Stimulated activated CD4-positive, alpha-beta T cell treated with anti-CD3 and anti-CD28 coated beads, Interleukin-1b, Interleukin-23, amount 100 ng/mL, for 1 hour (primary cell): ENCODE results near the gene THEM5.
"Not testable (repeated sequence)": the region's sequence is repeated elsewhere in the genome, so short reads cannot be mapped to it uniquely, and the experiment has no call there.

ENCODE experiments used
- DNase-seq, 2 donors: peaks; one replicate each; pipeline ENCODE4 v3.0.0-alpha.2; 2020; ENCODE audit warnings: low read depth in 2 of 2

THEM5 gene, protein sequence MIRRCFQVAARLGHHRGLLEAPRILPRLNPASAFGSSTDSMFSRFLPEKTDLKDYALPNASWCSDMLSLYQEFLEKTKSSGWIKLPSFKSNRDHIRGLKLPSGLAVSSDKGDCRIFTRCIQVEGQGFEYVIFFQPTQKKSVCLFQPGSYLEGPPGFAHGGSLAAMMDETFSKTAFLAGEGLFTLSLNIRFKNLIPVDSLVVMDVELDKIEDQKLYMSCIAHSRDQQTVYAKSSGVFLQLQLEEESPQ

DNA sequence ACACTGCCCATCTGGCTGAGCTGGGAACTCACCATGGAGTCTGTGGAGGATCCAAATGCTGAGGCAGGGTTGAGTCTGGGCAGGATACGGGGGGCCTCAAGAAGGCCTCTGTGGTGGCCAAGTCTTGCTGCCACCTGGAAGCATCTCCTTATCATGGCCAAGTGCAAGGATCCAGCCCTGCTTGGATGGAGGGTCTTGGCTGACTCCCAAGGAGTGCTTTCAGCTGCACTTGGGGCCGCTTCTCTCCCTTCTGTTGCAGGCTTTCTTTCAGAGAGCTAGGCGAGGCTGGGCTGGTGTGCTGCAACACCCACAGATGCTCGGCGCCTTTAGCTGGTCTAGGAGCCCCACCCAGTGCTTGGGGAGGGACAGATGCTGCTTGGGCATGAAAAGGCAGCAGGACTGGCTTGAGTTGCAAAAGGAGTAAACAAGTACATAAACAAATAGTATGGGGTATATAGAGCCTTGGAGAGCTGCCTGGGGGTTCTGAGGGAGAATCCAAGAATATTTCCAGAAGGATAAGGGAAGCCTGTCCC is at the start of gene THEM5:
Gene THEM5, minus strand, starts transcription at position 302 of the 533 bp plus-strand sequence. Its CDS starts 147 bp downstream, at position 155.
- DNase-seq, result no peak

DNA sequence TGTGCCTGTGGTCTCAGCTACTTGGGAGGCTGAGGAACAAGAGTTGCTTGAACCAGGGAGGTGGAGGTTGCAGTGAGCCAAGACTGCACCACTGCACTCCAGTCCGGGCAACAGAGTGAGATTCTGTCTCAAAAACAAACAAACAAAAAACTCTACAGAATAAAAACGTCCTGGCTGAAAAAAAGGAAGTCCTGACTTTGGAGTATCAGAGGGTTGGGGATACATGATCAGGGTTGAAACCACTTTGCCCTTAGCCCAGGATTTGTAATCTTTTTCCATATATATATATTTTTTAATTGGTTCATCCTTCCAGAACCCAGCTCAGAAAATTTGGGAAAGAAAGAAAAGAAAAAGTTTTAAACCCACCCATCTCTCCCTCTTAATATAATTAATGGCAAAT is 49.3 kb upstream of the THEM5 start:
- DNase-seq, result no peak

DNA sequence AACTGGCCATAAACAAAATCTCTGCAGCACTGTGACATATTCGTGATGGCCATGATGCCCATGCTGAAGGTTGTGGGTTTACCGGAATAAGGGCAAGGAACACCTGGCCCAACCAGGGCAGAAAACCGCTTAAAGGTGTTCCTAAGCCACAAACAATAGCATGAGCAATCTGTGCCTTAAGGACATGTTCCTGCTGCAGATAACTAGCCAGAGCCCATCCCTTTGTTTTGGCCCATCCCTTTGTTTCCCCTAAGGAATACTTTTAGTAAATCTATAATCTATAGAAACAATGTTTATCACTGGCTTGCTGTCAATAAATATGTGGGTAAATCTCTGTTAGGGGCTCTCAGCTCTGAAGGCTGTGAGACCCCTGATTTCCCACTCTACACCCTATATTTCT is 47.3 kb upstream of the THEM5 start:
- DNase-seq, result not testable (repeated sequence)

DNA sequence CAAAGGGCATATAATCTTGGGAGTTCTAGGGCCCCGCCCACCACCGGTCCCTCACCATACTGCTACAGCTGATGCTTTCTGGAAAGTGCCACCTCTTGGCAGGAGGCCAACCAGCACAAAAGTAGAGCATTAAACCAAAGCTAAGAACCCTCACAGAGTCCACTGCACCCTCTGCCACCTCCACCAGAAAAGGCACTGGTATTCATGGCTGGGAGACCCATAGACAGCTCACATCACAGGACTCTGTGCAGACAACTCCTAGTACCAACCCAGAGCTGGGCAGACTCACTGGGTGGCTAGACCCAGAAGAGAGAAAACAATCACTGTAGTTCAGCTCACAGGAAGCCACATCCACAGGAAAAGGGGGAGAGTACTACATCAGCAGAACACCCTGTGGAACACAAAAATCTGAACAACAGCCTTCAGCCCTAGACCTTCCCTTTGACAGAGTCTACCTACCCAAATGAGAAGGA is 45.0 kb upstream of the THEM5 start:
- peak in 1 of 2 donors; percentile 43 for DNase-seq

DNA sequence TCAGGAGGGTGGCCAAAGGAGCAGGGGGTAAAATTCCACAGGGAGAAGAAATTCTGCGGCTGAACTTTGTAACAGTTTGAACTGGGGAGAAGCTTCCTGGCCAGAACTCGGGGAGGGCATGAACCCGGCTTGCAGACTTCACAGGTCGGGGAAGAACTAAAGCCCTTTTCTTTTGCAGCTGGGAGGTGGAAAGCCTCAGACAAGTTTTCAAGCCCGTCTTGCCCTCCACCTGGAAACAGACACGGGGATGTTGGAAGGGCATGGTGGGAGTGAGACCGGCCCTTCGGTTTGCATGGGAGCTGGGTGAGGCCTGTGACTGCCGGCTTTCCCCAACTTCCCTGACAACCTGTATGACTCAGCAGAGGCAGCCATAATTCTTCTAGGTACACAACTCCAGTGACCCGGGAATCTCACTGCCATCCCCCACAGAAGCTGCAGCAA is 44.5 kb upstream of the THEM5 start:
- no peak for DNase-seq

DNA sequence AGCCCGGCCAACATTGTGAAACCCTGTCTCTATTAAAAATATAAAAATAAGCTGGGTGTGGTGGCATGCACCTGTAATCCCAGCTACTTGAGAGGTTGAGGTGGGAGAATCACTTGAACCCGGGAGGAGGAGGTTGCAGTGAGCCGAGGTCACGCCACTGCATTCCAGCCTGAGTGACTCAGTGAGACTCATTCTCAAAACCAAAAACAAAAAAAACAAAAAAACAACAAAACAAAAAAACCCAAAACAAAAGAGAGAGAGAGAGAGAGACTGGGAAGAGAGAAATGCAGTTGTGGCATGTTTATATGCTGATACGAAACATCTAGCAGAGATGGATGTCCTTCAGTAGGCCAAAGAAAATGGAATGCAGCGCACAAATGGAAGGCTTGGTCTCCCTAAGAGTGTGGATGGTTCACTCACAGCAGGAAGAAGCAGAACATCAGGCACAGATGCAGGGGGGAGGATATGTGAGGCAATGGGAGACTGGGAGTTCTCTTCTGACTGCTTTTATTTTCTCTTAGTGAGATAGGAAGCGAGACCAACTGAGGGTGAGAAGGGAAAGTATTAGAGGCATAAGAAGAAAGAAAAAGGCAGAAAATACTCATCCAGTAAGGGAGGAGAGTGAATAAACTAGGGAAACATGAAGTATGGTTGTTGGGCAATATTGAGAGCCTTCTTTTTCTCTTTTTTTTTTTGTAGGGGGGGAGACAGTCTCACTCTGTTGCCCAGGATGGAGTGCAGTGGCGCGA is 39.8 kb upstream of the THEM5 start:
- no peak for DNase-seq

DNA sequence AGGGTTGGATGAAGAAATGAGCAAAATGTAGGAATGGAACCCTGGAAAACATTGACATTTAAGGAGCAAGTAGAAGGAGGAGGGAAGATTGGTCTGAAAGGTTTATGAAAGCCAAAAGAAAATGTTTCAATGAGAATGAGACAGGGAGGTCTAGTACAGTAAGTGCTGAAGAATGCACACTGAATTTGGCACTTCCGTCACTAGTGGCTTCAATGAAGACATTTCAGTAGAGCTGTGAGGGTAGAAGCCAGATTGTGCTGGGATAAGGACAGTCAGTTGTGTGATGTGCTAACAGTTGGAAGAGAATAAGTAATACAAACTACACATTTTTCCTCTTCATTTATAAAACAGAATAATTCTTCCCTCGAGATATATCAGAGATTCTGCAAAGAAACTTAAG is 38.7 kb upstream of the THEM5 start:
- DNase-seq, result no peak

DNA sequence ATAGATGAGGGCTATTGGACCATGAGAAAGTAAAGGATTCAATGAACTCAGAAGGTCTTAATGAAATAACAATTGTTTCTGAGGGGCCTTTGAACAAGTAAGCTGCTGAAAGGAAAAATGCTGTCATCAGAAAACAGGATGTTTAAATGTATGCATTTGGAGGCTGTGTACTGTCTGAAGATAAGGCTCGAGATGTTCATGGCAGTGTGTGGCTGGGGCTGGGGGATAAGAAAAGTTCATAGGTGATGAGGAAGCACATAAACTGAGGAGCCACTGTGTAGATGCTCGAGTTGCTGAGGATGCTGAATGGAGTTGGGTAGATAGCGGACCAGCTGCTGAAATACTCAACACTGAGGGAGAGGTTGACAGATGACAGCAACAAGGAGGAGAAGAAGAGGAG is 38.0 kb upstream of the THEM5 start:
- DNase-seq, result no peak

DNA sequence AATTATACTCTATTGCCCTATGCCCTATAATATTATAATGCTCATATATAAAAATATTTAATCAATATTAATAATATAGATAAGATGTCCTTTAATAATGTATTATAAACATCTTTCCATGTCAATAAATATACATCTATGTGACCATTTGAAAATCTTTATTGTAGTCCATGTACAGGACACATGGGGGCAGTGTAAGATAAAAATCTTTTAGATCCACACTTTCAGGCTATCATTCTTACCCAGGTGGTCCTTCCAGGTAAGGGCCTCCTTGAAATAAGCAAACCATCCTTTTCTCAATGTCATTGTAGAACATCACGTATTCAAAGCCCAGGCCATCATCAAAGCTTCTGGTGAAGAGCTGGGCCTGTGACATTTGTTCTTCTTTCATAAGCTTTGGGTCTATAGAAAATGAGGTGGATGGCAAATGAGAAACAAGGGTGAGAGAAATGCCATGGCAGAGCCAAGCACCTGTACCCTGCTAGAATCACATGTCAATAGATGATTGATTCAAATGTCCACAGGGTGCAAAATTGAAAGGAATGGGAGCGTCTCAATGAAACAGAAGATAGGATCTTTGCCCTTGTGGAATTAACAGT is 35.6 kb upstream of the THEM5 start:
- no peak for DNase-seq

DNA sequence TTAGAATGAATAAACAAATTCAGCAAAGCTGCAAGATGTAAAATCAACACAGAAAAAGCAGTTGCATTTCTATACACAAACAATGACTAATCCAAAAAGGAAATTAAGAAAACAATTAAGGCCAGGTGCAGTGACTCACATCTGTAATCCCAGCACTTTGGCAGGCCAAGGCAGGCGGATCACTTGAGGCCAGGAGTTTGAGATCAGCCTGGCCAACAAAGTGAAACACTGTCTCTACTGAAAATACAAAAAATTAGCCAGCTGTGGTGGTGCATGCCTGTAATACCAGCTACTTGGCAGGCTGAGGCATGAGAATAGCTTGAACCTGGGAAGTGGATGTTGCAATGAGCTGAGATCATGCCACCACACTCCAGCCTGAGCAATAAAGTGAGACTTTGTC is 33.5 kb upstream of the THEM5 start:
- DNase-seq, result no peak

DNA sequence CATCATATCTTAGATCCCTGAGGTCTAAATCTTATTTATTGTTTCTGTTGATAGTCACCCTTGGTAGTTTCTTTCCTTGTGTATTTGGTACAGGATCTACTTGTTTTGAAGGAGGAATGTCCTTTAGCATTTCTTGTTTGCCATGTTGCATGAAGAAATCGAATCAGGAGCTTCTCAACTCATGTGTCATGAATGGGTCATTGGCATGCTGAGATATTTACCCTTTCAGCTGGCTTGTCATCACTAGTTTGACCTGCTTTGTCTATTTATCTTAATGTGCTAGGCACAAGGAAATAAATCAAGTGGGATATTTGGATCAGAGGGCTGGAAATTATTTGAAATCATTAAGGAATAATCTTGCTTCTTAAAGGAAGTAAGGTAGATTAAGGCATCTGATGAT is 32.0 kb upstream of the THEM5 start:
- no peak for DNase-seq

DNA sequence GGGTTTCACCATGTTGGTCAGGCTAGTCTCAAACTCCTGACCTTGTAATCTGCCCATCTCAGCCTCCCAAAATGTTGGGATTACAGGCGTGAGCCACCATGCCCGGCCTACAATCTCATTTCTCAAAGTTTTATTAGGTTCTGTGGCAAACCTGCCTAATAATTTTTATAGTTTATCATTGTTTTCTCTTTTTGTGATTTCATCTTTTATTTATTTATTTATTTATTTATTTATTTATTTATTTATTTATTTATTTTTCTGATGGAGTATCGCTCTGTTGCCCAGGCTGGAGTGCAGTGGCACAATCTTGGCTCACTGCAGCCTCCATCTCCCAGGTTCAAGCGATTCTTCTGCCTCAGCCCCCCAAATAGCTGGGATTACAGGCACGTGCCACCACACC is 31.4 kb upstream of the THEM5 start:
- not testable (repeated sequence) for DNase-seq

DNA sequence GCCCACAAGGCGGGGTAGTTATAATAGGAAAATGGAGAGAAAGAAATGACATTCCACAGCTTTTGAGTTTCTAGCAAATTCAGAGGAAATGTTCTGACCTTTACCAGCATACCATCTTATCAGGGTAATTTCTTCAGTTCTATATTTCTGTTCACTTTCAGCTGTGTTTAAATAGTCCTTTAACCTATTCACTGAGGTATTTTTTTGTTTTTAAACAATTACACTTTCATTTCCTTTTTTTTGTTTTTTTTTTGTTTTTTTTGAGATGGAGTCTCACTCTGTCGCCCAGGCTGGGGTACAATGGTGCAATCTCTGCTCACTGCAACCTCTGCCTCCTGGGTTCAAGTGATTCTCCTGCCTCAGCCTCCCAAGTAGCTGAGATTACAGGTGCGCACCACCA is 30.9 kb upstream of the THEM5 start:
- DNase-seq, result not testable (repeated sequence)

DNA sequence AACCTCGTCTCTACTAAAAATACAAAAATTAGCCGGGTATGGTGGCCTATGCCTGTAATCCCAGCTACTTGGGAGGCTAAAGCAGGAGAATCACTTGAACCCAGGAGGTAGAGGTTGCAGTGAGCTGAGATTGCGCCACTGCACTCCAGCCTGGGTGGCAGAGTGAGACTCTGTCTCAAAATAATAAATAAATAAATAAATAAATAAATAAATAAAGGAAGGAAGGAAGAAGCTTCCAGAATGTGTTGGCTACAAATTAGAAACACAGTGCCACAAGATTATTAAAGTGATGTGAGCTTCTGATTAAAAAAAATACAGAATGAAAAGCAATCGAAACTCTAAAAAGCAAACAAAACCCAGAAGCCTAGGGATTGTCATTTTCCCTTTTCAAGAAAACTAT is 30.4 kb upstream of the THEM5 start:
- not testable (repeated sequence) for DNase-seq

DNA sequence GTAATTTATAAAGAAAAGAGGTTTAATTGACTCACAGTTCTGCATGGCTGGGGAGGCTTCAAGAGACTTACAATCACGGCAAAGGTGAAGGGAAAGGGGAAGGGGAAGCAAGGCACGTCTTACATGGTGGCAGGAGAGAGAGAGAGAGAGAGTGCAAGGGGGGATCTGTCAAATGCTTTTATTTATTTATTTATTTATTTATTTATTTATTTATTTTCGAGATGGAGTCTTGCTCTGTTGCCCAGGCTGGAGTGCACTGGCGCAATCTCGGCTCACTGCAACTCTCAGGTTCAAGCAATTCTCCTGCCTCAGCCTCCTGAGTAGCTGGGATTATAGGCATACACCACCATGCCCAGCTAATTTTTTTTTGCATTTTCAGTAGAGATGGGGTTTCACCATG is 29.4 kb upstream of the THEM5 start:
- not testable (repeated sequence) for DNase-seq

DNA sequence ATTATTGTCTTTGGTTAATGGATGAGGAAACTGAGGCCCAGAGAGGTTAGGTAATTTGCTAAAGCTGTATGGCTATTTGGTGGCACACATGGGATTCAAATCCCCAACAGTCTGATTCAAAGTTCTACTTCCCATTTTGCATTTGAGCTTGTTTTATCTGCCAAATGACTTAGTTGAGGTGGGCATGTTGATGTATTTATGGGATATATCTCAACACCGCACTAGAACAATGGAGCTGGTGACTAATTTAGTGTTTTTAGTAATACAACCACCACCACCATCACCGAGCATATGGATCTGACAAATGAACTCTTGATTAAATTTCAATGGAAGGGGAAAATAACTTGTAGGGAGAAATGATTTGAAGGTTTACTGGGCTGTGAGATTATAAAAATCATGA is 29.0 kb upstream of the THEM5 start:
- no peak for DNase-seq

DNA sequence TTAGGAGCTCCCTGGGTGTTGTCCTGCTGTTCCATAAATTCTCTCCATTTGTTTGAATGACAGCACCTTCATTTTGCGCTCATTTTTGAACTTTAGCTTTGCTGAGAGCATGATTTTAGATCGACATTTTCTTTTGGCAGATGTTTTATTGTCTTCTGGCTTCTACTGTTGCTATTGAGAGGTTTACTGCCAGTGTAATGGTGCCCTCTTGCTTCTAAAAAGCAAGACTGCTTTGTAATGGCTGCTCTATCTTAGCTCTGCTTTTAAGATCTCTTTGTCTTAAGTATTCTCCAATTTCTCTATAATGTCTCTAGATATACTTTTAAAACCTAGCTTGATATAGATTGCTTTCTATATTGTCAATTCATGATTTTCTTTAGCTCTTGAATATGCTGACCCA is 28.0 kb upstream of the THEM5 start:
- DNase-seq, result no peak

DNA sequence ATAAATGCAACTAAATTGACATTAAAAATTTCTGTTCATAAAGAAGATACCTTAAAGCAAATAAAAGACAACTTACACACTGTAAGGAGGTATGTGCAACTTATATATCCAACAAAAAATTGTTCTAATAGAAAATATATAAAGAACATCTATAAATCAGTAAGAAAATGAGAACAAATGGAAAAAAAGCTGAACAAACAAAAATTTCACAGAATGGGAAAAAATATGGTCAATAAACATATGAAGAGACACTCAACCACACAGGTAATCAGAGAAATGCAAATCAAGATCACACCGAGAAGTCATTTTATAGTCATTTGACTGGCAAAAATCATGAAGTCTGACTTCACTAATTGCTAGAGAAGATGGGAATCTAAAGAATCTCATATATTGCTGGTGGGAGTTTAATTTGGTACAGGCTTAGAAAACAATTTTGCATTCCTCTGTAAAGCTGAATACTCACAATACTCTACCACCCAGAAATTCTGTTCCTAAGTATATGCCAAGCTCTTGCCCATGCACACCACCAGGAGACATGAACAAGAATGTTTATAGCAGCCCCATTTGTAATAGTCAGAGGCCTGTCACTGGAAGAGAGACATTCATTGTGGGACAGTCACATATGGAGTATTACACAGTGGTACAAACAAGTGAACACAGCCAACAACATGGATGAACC is 22.0 kb upstream of the THEM5 start:
- no peak for DNase-seq

DNA sequence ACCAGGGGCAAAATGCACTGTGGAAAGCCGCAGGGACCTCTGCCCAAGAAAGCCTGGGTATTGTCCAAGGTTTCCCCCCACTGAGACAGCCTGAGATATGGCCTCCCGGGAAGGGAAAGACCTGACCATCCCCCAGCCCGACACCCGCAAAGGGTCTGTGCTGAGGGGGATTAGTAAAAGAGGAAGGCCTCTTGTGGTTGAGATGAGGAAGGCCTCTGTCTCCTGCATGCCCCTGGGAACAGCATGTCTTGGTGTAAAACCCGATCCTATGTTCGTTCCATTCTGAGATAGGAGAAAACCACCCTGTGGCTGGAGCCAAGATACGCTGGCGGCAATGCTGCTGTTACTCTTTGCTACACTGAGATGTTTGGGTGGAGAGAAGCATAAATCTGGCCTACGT is 19.3 kb upstream of the THEM5 start:
- DNase-seq, result not testable (repeated sequence)

DNA sequence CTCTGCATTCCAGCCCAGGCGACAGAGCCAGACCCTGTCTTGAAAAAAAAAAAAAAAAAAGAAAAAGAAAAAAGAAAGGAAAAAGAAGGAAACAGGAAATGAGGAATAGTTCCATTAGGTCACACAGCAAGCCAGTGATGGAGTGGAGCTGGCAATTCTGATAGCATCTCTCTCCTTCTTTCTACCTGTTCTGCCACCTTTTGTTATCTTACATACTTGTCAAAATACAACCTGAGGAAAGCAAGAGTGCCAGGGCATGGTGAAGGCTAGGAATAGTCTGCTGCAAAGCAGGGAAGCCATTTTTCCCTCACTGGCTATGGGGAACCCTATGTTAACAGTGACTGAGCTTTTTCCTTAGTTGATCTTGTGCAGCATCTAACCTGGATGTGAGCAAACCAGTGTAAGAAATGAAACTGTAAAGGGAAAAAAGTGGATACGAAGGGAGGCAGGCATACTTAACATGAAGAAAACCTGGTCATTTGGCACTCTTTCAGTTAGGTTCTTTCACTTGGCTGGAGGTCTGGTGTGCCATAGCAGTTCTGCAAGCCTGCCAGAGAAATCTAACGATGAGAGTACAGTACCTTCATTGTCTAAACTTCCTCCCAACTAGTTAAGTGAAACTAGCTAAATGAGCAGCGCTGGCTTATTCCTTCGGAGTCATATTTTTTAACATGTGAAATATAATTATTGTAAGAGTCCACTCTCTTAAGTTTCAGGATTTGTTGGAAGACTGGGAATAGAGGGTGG is 17.9 kb upstream of the THEM5 start:
- no peak for DNase-seq

DNA sequence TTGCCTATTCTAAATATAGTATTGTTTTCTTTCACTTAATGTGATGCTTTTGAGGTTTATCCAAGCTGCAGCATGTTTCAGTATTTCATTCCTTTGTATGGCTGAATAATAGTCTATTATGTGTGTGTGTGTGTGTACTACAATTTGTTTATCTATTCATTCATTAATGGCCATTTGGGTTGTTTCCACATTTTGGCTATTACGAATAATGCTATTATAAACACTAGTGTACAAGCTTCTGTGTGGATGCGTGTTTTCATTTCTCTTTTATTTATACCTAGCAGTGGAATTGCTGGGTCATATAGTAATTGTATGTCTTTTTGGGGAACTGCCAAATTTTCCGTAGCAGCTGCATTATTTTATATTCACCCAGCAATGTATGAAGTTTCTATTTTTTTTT is 15.0 kb upstream of the THEM5 start:
- DNase-seq, result no peak
